ENCODE results near the gene OSBPL9. TPM values are rescaled to one million over a fixed set of nuclear protein-coding genes. Genes with fewer than 3 reads are reported as not detected.

OSBPL9 gene
- total RNA-seq, 2 experiments from 2014 or later = 58.6 to 87.8 TPM

DNA sequence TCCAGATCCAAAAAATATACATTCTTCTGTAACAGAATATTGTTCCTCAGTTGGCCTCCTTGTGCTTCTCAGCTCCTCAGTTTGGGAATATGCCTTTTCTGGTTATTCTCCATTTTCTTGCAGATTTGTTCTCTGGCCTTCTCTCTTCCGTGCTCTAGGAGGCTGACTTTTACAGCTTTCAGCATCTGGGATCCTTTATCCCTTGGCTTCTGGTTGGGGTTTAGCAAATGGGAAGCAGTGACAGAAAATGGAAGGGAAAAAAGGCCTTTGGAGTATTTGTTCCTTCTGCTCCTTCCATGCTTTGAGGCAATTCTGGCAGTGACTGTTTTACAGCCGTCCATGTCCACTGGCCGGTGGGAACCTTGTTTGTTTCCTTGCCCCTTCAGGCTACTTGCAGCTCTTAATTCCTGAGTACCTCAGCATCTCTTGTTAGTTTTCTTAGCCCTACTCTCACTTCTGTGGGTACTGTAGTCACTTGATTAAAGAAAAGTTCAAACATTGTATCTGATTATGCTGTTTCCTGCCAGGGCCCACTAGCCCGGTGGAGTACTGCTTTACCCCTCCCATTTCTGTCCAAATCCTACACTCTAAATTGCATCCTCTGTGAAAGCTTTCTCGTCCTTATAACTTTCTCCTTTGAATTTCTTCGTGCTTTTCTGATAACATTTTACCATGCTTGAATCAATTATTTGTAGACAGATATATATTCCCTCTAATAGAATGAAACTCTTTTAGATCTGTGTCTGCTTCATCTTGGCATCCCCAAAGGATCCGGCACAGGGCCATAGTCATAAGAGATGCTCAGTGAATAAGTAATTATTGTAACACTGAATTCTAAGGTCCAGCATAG is 118.2 kb downstream of the OSBPL9 start:
- H3K4me1 ChIP-seq (ENCODE audit: insufficient read depth, low read length, poor library complexity, severe bottlenecking) = peaks cover 50% of the 10 kb centered on the region
- peak overlapping the region; percentile 50 for H3K4me2 ChIP-seq (ENCODE audit: low read length)
- H3K4me3 ChIP-seq (ENCODE audit: low read depth, low read length, poor library complexity, severe bottlenecking) = no peak overlapping the region
- H3K9me2 ChIP-seq (ENCODE audit: insufficient read depth, low read length) = no peaks in the 10 kb centered on the region
- H3K9me3 ChIP-seq (ENCODE audit: low read length) = no peaks in the 10 kb centered on the region
- no peaks in the 10 kb centered on the region for H3K36me3 ChIP-seq (ENCODE audit: insufficient read depth, low read length)
- DNase-seq (ENCODE audit: low spot score) = no peak
- no peak overlapping the region for H3K27ac ChIP-seq (ENCODE audit: low read depth, low read length, poor library complexity, severe bottlenecking)
- intact Hi-C loops (cut with micrococcal nuclease; ENCODE audit: unreplicated experiment) = no loop called here
- H4K20me1 ChIP-seq (ENCODE audit: insufficient read depth, low read length) = peaks cover 48% of the 10 kb centered on the region
- no peak for TF ChIP-seq EZH2phosphoT487 (IDR thresholded peaks at IDR 0.05; ENCODE audit: borderline replicate concordance, low read depth, low read length)
- H2AFZ ChIP-seq (ENCODE audit: low read length) = no peak overlapping the region
- CTCF ChIA-PET (ENCODE audit: unreplicated experiment) = no interaction called here
- POLR2A ChIA-PET = interaction anchor here (0.6 to 0.7 kb wide), 2 partner anchors 164 to 880 kb away, joined by 3 read pairs; no protein-coding TSS in a partner anchor
- peaks cover 99% of the 10 kb centered on the region for H3K79me2 ChIP-seq (ENCODE audit: insufficient read depth, low read depth, low read length)
- BruUV-seq (replicated peaks) = no TSS peak

- Histone ChIP-seq H3K36me3 (ENCODE audit: insufficient read depth, low read length) (no peaks in the 10 kb centered on the region), H3K79me2 (ENCODE audit: insufficient read depth, low read depth, low read length) (peaks cover 99% of the 10 kb centered on the region), H4K20me1 (ENCODE audit: insufficient read depth, low read length) (peaks cover 48% of the 10 kb centered on the region), H3K27ac (ENCODE audit: low read depth, low read length, poor library complexity, severe bottlenecking) (no peak overlapping the region), H3K9me2 (ENCODE audit: insufficient read depth, low read length) (no peaks in the 10 kb centered on the region), H3K4me1 (ENCODE audit: insufficient read depth, low read length, poor library complexity, severe bottlenecking) (peaks cover 56% of the 10 kb centered on the region), H2AFZ (ENCODE audit: low read length) (no peak overlapping the region), H3K4me3 (ENCODE audit: low read depth, low read length, poor library complexity, severe bottlenecking) (no peak overlapping the region), H3K4me2 (ENCODE audit: low read length) (peak overlapping the region; percentile 50; the same call in 1 of the 2 replicates), H3K9me3 (ENCODE audit: low read length) (no peaks in the 10 kb centered on the region)
- no peak for TF ChIP-seq EZH2phosphoT487 (IDR thresholded peaks at IDR 0.05; ENCODE audit: borderline replicate concordance, low read depth, low read length)
- no peak for TF ChIP-seq CTCF (conservative IDR thresholded peaks at IDR 0.05; ENCODE audit: low read length)
- ChIA-PET CTCF (ENCODE audit: unreplicated experiment) (no interaction called here), POLR2A (interaction anchor here (0.7 kb wide), 2 partner anchors 9 to 164 kb away, joined by 3 read pairs; no protein-coding TSS in a partner anchor)
- intact Hi-C loops (cut with micrococcal nuclease; ENCODE audit: unreplicated experiment) = no loop called here
- BruUV-seq (replicated peaks) = no TSS peak
- DNase-seq (ENCODE audit: low spot score) = no peak
These were observed 118.9 kb downstream of the OSBPL9 start for GRCh38 chr1:51735746-51736254.

DNA sequence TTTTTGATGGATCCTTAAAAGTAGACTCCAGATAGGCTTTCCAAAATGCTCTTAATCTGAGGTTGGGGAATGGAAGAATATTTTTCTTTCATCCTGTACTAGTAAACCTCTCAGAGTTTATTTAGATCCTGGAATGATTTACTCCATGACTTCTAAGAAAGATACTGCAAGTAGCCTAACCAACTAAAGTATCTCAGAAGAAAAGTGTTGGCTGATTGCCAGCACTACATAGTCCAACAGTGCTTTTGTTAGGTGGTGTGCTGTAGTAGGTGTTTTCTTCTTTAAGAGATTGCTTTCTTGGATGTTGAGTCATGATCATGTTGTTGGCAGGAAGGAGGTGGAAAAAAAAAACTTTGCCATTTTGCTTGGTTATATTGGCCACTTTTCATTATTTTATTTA is 119.8 kb downstream of the OSBPL9 start:
- Histone ChIP-seq H3K9me3 (ENCODE audit: low read length) (no peaks in the 10 kb centered on the region), H3K4me2 (ENCODE audit: low read length) (no peak overlapping the region), H3K9me2 (ENCODE audit: insufficient read depth, low read length) (no peaks in the 10 kb centered on the region), H2AFZ (ENCODE audit: low read length) (no peak overlapping the region), H3K27ac (ENCODE audit: low read depth, low read length, poor library complexity, severe bottlenecking) (no peak overlapping the region), H4K20me1 (ENCODE audit: insufficient read depth, low read length) (peaks cover 48% of the 10 kb centered on the region), H3K4me1 (ENCODE audit: insufficient read depth, low read length, poor library complexity, severe bottlenecking) (peaks cover 48% of the 10 kb centered on the region), H3K79me2 (ENCODE audit: insufficient read depth, low read depth, low read length) (peaks cover 93% of the 10 kb centered on the region), H3K36me3 (ENCODE audit: insufficient read depth, low read length) (peaks cover under 1% of the 10 kb centered on the region; the same call in 1 of the 2 replicates), H3K4me3 (ENCODE audit: low read depth, low read length, poor library complexity, severe bottlenecking) (no peak overlapping the region)
- DNase-seq (ENCODE audit: low spot score) = peak; percentile 37
- ChIA-PET CTCF (ENCODE audit: unreplicated experiment) (no interaction called here), POLR2A (interaction anchor here (0.6 kb wide), 1 partner anchor 92 kb away, joined by 3 read pairs; no protein-coding TSS in a partner anchor)
- TF ChIP-seq EZH2phosphoT487 (IDR thresholded peaks at IDR 0.05; ENCODE audit: borderline replicate concordance, low read depth, low read length) = no peak
- no peak for TF ChIP-seq CTCF (conservative IDR thresholded peaks at IDR 0.05; ENCODE audit: low read length)
- no TSS peak for BruUV-seq (replicated peaks)
- intact Hi-C loops (cut with micrococcal nuclease; ENCODE audit: unreplicated experiment) = no loop called here

Measured in OCI-LY7 (cell line).